Kidney glomerular epithelial cell (primary cell): Measurements from ENCODE around the gene SETD3.

Source experiments
- DNase-seq: peaks from one replicate; lab custom pipeline; 2025; lab: John Stamatoyannopoulos, UW

SETD3 gene

GRCh38 chr14:99516871-99517642 is 36.4 kb upstream of the SETD3 start:
- DNase-seq: no peak

GRCh38 chr14:99516156-99516870 is 35.7 kb upstream of the SETD3 start:
- no peak for DNase-seq

GRCh38 chr14:99515301-99516155 is 34.9 kb upstream of the SETD3 start:
- DNase-seq: no peak

GRCh38 chr14:99514552-99515300 is 34.1 kb upstream of the SETD3 start:
- no peak for DNase-seq

- DNase-seq: no peak
Measured at GRCh38 chr14:99513946-99514551, 33.4 kb upstream of the SETD3 start.

GRCh38 chr14:99513183-99513694 is 32.6 kb upstream of the SETD3 start:
- no peak for DNase-seq

GRCh38 chr14:99512571-99513182 is 32.0 kb upstream of the SETD3 start:
- DNase-seq: no peak

GRCh38 chr14:99512110-99512449 is 31.4 kb upstream of the SETD3 start:
- DNase-seq: no peak

GRCh38 chr14:99511421-99512109 is 30.9 kb upstream of the SETD3 start:
- no peak for DNase-seq

GRCh38 chr14:99510556-99511139 is 30.0 kb upstream of the SETD3 start:
- no peak for DNase-seq

- DNase-seq: no peak
Measured at GRCh38 chr14:99509871-99510555, 29.4 kb upstream of the SETD3 start.

GRCh38 chr14:99508896-99509629 is 28.4 kb upstream of the SETD3 start:
- no peak for DNase-seq

GRCh38 chr14:99507860-99508640 is 27.4 kb upstream of the SETD3 start:
- DNase-seq: no peak

- no peak for DNase-seq
Measured at GRCh38 chr14:99506276-99506675, 25.6 kb upstream of the SETD3 start.

- DNase-seq: no peak
Measured at GRCh38 chr14:99505089-99505488, 24.4 kb upstream of the SETD3 start.

GRCh38 chr14:99503848-99504453 is 23.3 kb upstream of the SETD3 start:
- no peak for DNase-seq

GRCh38 chr14:99502989-99503421 is 22.3 kb upstream of the SETD3 start:
- DNase-seq: no peak
